ENCODE measurements around the gene HAPLN3. TPM values are rescaled to one million over a fixed set of nuclear protein-coding genes. Genes with fewer than 3 reads are reported as not detected.

Gene HAPLN3
- total RNA-seq, 4 donors from 2014 or later: 17.9 to 34.8 (median 23.1) TPM

GRCh38 chr15:88876573-88876972 lies 18.8 kb downstream of the HAPLN3 start:
- intact Hi-C loops (cut with DNase I; ENCODE audit: low total_unique reads): no loop called here
- no peak for TF ChIP-seq CTCF (IDR thresholded peaks at IDR 0.05)
- TF ChIP-seq POLR2A (IDR thresholded peaks at IDR 0.05): no peak
- H3K36me3 ChIP-seq: no peaks in the 10 kb centered on the region

GRCh38 chr15:88874684-88875083 lies 20.7 kb downstream of the HAPLN3 start:
- Histone ChIP-seq H3K9me3 (no peaks in the 10 kb centered on the region), H3K27ac (no peak overlapping the region), H3K27me3 (no peaks in the 10 kb centered on the region), H3K36me3 (no peaks in the 10 kb centered on the region), H3K4me3 (no peak overlapping the region), H3K4me1 (no peaks in the 10 kb centered on the region)
- TF ChIP-seq CTCF (IDR thresholded peaks at IDR 0.05) (no peak), POLR2A (IDR thresholded peaks at IDR 0.05) (no peak)
- intact Hi-C loops (cut with DNase I; ENCODE audit: low total_unique reads): no loop called here
- no peak for DNase-seq

More at GRCh38 chr15:88876573-88876972, 18.8 kb downstream of the HAPLN3 start:
- DNase-seq: no peak
- no peaks in the 10 kb centered on the region for H3K9me3 ChIP-seq
- no peak overlapping the region for H3K27ac ChIP-seq
- H3K27me3 ChIP-seq: no peaks in the 10 kb centered on the region
- H3K4me1 ChIP-seq: no peaks in the 10 kb centered on the region
- no peak overlapping the region for H3K4me3 ChIP-seq

- Histone ChIP-seq H3K4me1 (no peaks in the 10 kb centered on the region), H3K27me3 (no peaks in the 10 kb centered on the region), H3K4me3 (no peak overlapping the region), H3K36me3 (no peaks in the 10 kb centered on the region), H3K27ac (no peak overlapping the region), H3K9me3 (no peaks in the 10 kb centered on the region)
- intact Hi-C loops (cut with DNase I; ENCODE audit: low total_unique reads): no loop called here
- no peak for DNase-seq
- TF ChIP-seq CTCF (IDR thresholded peaks at IDR 0.05) (no peak), POLR2A (IDR thresholded peaks at IDR 0.05) (no peak)
Observed at GRCh38 chr15:88874275-88874674, 21.1 kb downstream of the HAPLN3 start.

DNA sequence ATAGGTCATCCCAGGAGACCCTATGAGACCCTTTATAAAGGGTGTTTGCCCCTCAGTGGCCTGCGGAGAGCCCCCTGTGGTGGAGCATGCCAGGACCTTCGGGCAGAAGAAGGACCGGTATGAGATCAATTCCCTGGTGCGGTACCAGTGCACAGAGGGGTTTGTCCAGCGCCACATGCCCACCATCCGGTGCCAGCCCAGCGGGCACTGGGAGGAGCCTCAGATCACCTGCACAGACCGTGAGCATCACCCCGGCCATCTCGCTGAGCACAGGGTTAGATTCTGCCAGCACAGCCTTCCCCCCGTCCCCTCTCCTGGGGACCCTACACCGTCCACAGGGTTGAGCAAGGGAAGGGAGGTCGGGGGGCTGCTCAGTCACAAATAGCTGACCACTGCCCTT lies 21.6 kb downstream of the HAPLN3 start:
- Histone ChIP-seq H3K9me3 (no peaks in the 10 kb centered on the region), H3K4me3 (no peak overlapping the region), H3K27ac (no peak overlapping the region), H3K27me3 (no peaks in the 10 kb centered on the region), H3K4me1 (no peaks in the 10 kb centered on the region), H3K36me3 (no peaks in the 10 kb centered on the region)
- DNase-seq: no peak
- intact Hi-C loops (cut with DNase I; ENCODE audit: low total_unique reads): no loop called here
- TF ChIP-seq POLR2A (IDR thresholded peaks at IDR 0.05) (no peak), CTCF (IDR thresholded peaks at IDR 0.05) (no peak)

- Histone ChIP-seq H3K9me3 (no peaks in the 10 kb centered on the region), H3K27me3 (no peaks in the 10 kb centered on the region), H3K36me3 (no peaks in the 10 kb centered on the region), H3K4me1 (no peaks in the 10 kb centered on the region), H3K27ac (no peak overlapping the region), H3K4me3 (no peak overlapping the region)
- intact Hi-C loops (cut with DNase I; ENCODE audit: low total_unique reads): no loop called here
- TF ChIP-seq POLR2A (IDR thresholded peaks at IDR 0.05): no peak
- no peak for TF ChIP-seq CTCF (IDR thresholded peaks at IDR 0.05)
- no peak for DNase-seq
Observed at GRCh38 chr15:88872706-88873105, 22.6 kb downstream of the HAPLN3 start.
